ENCODE measurements around the gene MRTFA. TPM values are rescaled to one million over a fixed set of nuclear protein-coding genes. Genes with fewer than 3 reads are reported as not detected.
A peak's percentile ranks its signal among the peaks of the same experiment; 100 is the strongest.

MRTFA gene
- polyA plus RNA-seq, 1 experiment, result 8.9 TPM

DNA sequence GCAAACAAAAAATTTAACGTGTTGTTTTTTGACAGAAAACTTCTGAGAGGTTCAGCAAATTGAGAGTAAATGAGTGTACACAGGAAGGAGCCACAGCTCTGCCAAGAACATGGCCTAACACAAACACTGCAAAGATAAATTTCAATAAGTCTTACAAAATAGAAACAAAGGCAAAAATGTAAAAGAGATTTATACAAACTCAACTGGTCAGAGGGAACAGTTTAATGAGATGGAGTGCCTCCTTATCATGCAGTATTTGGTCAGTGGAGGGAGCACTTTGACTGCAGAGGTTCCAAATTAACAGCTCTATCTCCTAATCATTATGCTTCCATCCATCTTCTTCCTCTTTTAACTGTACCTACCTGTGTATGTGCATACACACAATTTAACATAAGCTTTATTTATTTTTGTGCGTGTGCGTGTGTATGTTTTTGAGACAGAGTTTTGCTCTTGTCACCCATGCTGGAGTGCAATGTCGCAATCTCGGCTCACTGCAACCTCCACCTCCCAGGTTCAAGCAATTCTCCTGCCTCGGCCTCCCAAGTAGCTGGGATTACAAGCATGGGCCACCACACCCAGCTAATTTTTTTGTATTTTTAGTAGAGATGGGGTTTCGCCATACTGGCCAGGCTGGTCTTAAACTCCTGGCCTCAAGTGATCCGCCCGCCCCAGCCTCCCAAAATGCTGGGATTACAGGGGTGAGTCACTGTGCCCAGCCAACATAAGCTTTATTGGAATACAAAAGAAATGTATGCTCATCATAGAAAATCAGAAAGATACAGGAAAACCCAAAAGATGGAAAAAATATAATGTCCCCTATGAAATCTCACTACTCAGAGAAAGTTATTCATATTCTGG lies 111.9 kb downstream of the MRTFA start:
- Histone ChIP-seq H3K4me3 (ENCODE audit: low read depth, low read length) (no peak overlapping the region), H3K27me3 (ENCODE audit: control insufficient read depth, insufficient read depth, low read length) (no peaks in the 10 kb centered on the region), H3K36me3 (ENCODE audit: control insufficient read depth, insufficient read depth, low read length) (no peaks in the 10 kb centered on the region)
- ChIA-PET CTCF (interaction anchor here (0.5 to 6.8 kb wide), 23 partner anchors 8 to 237 kb away, joined by 3 to 65 read pairs (median 4); no protein-coding TSS in a partner anchor), POLR2A (no interaction called here)
- TF ChIP-seq CTCF (IDR thresholded peaks at IDR 0.05; ENCODE audit: insufficient read depth, low read depth, low read length), result peak; percentile 35
- no peak for DNase-seq (ENCODE audit: low read depth)

DNA sequence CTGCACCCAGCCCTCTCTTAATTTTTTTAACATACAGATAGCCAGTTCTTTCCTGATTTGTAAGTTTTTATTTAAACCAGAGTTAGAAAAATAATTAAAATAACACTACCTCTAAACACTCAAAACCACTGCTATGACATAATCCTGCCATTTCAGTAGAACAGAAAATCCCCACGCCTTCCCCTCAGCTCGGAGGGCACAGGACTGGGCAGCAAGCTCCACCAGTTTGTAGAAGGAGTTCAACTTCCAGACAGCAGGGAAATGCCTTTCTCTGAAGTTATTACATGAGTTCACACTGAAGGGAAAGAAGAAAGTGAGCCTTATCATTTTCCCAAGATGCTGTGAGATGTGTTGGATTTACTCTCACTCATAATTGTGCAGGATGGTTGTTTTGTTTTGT lies 114.4 kb downstream of the MRTFA start:
- Histone ChIP-seq H3K27me3 (ENCODE audit: control insufficient read depth, insufficient read depth, low read length) (no peaks in the 10 kb centered on the region), H3K36me3 (ENCODE audit: control insufficient read depth, insufficient read depth, low read length) (no peaks in the 10 kb centered on the region), H3K4me3 (ENCODE audit: low read depth, low read length) (no peak overlapping the region)
- TF ChIP-seq CTCF (IDR thresholded peaks at IDR 0.05; ENCODE audit: insufficient read depth, low read depth, low read length), result no peak
- DNase-seq (ENCODE audit: low read depth), result no peak
- CTCF ChIA-PET, result interaction anchor here (1.0 kb wide), 1 partner anchor 17 kb away, joined by 3 read pairs; no protein-coding TSS in a partner anchor
- POLR2A ChIA-PET, result no interaction called here

- ChIA-PET POLR2A (no interaction called here), CTCF (interaction anchor here (0.8 kb wide), 1 partner anchor 9 kb away, joined by 3 read pairs; no protein-coding TSS in a partner anchor)
- H3K27me3 ChIP-seq (ENCODE audit: control insufficient read depth, insufficient read depth, low read length), result no peaks in the 10 kb centered on the region
- H3K36me3 ChIP-seq (ENCODE audit: control insufficient read depth, insufficient read depth, low read length), result no peaks in the 10 kb centered on the region
- DNase-seq (ENCODE audit: low read depth), result no peak
- no peak overlapping the region for H3K4me3 ChIP-seq (ENCODE audit: low read depth, low read length)
- no peak for TF ChIP-seq CTCF (IDR thresholded peaks at IDR 0.05; ENCODE audit: insufficient read depth, low read depth, low read length)
Measured at GRCh38 chr22:40521046-40521445, 115.5 kb downstream of the MRTFA start.

- TF ChIP-seq CTCF (IDR thresholded peaks at IDR 0.05; ENCODE audit: insufficient read depth, low read depth, low read length), result no peak
- no peak for DNase-seq (ENCODE audit: low read depth)
- no peaks in the 10 kb centered on the region for H3K36me3 ChIP-seq (ENCODE audit: control insufficient read depth, insufficient read depth, low read length)
- H3K27me3 ChIP-seq (ENCODE audit: control insufficient read depth, insufficient read depth, low read length), result no peaks in the 10 kb centered on the region
- ChIA-PET POLR2A (no interaction called here), CTCF (interaction anchor here (0.8 kb wide), 1 partner anchor 10 kb away, joined by 3 read pairs; no protein-coding TSS in a partner anchor)
- no peak overlapping the region for H3K4me3 ChIP-seq (ENCODE audit: low read depth, low read length)
Measured at GRCh38 chr22:40520562-40520961, 116.0 kb downstream of the MRTFA start.

DNA sequence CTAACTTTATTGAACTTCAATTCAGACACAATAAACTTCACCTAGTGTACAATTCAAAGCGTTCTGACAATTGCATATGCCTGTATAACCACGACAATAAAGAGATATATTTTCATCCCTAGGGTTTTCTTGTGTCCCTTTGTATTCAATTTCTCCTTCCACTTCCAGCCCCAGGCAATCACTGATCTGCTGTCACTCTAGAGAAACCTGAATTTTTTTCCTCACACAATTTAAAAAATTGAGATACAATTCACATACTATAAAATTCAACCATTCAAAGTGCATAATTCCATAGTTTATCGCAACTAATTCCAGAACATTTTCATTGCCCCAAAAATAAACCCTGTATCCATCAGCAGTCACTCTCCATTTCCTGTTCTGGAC lies 116.6 kb downstream of the MRTFA start:
- ChIA-PET CTCF (no interaction called here), POLR2A (no interaction called here)
- H3K4me3 ChIP-seq (ENCODE audit: low read depth, low read length), result no peak overlapping the region
- no peak for DNase-seq (ENCODE audit: low read depth)
- no peaks in the 10 kb centered on the region for H3K36me3 ChIP-seq (ENCODE audit: control insufficient read depth, insufficient read depth, low read length)
- no peak for TF ChIP-seq CTCF (IDR thresholded peaks at IDR 0.05; ENCODE audit: insufficient read depth, low read depth, low read length)
- H3K27me3 ChIP-seq (ENCODE audit: control insufficient read depth, insufficient read depth, low read length), result no peaks in the 10 kb centered on the region
